Osteoblast (primary cell): ENCODE results near the gene MAP3K21. TPM values are rescaled to one million over a fixed set of nuclear protein-coding genes. Genes with fewer than 3 reads are reported as not detected.

Experiments used
- DNase-seq: peaks from one replicate; pipeline ENCODE4 v3.0.0; 2011; ENCODE audit warnings: low spot score, mixed read lengths; ENCODE audit not compliant: insufficient read length; ENCODE audit errors: missing footprints
- H2AFZ ChIP-seq: 2 replicates; pipeline ENCODE4 v1.6.0; 2011; ENCODE audit warnings: mild to moderate bottlenecking, low read length
- H3K27ac ChIP-seq: 2 replicates; pipeline ENCODE4 v1.5.1; 2011; ENCODE audit warnings: mild to moderate bottlenecking, low read depth, low read length, moderate library complexity
- H3K27me3 ChIP-seq: 2 replicates; pipeline ENCODE4 v1.6.0; 2012; ENCODE audit warnings: mild to moderate bottlenecking, control low read depth, inconsistent platforms, low read length, moderate library complexity; ENCODE audit not compliant: insufficient read depth
- H3K36me3 ChIP-seq: 2 replicates; pipeline ENCODE4 v1.5.1; 2011; ENCODE audit warnings: mild to moderate bottlenecking, low read length, control low read depth, moderate library complexity; ENCODE audit not compliant: insufficient read depth
- H3K4me1 ChIP-seq: 2 replicates; pipeline ENCODE4 v1.5.1; 2011; ENCODE audit warnings: mild to moderate bottlenecking, low read length, control low read depth, moderate library complexity; ENCODE audit not compliant: insufficient read depth
- H3K4me2 ChIP-seq: 2 replicates; pipeline ENCODE4 v1.6.0; 2011; ENCODE audit warnings: mild to moderate bottlenecking, low read length; ENCODE audit not compliant: insufficient read depth
- H3K4me3 ChIP-seq: fragments of 200-600 bp; sonication (generic); 3 replicates; pipeline ENCODE4 v1.5.1; 2012; ENCODE audit warnings: mild to moderate bottlenecking, low read length, inconsistent platforms; ENCODE audit not compliant: insufficient read depth
- H3K79me2 ChIP-seq: 2 replicates; pipeline ENCODE4 v1.6.0; 2012; ENCODE audit warnings: mild to moderate bottlenecking, low read length, control low read depth, inconsistent platforms; ENCODE audit not compliant: insufficient read depth
- H3K9me3 ChIP-seq: 2 replicates; pipeline ENCODE4 v1.5.1; 2011; ENCODE audit warnings: low read depth, low read length, control low read depth
- H4K20me1 ChIP-seq: 2 replicates; pipeline ENCODE4 v1.6.0; 2012; ENCODE audit warnings: mild to moderate bottlenecking, low read length, control low read depth; ENCODE audit not compliant: insufficient read depth
- CTCF ChIP-seq: IDR thresholded peaks from 2 replicates; pipeline ENCODE4 v1.5.1; 2011; ENCODE audit warnings: mild to moderate bottlenecking, low read depth, low read length, moderate library complexity; ENCODE audit errors: extremely low read depth
- total RNA-seq: library from RNA; depleted of rRNA; stranded (reverse); fragments of >200 nt; gene quantifications from 2 replicates; pipeline ENCODE4 v1.2.3, GENCODE V29; 2012

The MAP3K21 gene
- total RNA-seq, 1 donor, result under 0.01 TPM

- Histone ChIP-seq H3K4me2 (no peak overlapping the region), H3K27me3 (no peaks in the 10 kb centered on the region), H2AFZ (no peak overlapping the region), H3K9me3 (no peaks in the 10 kb centered on the region), H3K4me3 (no peak overlapping the region), H3K79me2 (no peaks in the 10 kb centered on the region), H3K4me1 (no peaks in the 10 kb centered on the region), H4K20me1 (no peaks in the 10 kb centered on the region), H3K36me3 (no peaks in the 10 kb centered on the region), H3K27ac (no peak overlapping the region)
- no peak for TF ChIP-seq CTCF
- no peak for DNase-seq
Measured at GRCh38 chr1:233359431-233359830, 31.9 kb downstream of the MAP3K21 start.

- Histone ChIP-seq H3K27me3 (no peaks in the 10 kb centered on the region), H3K27ac (no peak overlapping the region), H2AFZ (no peak overlapping the region), H3K36me3 (no peaks in the 10 kb centered on the region), H3K79me2 (no peaks in the 10 kb centered on the region), H3K4me2 (no peak overlapping the region), H3K4me3 (no peak overlapping the region), H3K4me1 (no peaks in the 10 kb centered on the region), H3K9me3 (no peaks in the 10 kb centered on the region), H4K20me1 (no peaks in the 10 kb centered on the region)
- no peak for TF ChIP-seq CTCF
- no peak for DNase-seq
Measured at GRCh38 chr1:233359905-233360304, 32.4 kb downstream of the MAP3K21 start.

- DNase-seq, result no peak
- H3K9me3 ChIP-seq, result no peaks in the 10 kb centered on the region
- no peak overlapping the region for H3K4me3 ChIP-seq
- H3K27me3 ChIP-seq, result no peaks in the 10 kb centered on the region
- TF ChIP-seq CTCF, result no peak
- H3K36me3 ChIP-seq, result no peaks in the 10 kb centered on the region
- no peak overlapping the region for H3K4me2 ChIP-seq
- H2AFZ ChIP-seq, result no peak overlapping the region
- H3K27ac ChIP-seq, result no peak overlapping the region
- H4K20me1 ChIP-seq, result no peaks in the 10 kb centered on the region
- no peaks in the 10 kb centered on the region for H3K79me2 ChIP-seq
- no peaks in the 10 kb centered on the region for H3K4me1 ChIP-seq
Measured at GRCh38 chr1:233360525-233361102, 33.1 kb downstream of the MAP3K21 start.

GRCh38 chr1:233361876-233362275 lies 34.4 kb downstream of the MAP3K21 start:
- Histone ChIP-seq H2AFZ (no peak overlapping the region), H3K4me1 (no peaks in the 10 kb centered on the region), H3K27ac (no peak overlapping the region), H3K36me3 (no peaks in the 10 kb centered on the region), H3K4me3 (no peak overlapping the region), H3K9me3 (no peaks in the 10 kb centered on the region), H3K79me2 (no peaks in the 10 kb centered on the region), H3K27me3 (no peaks in the 10 kb centered on the region), H4K20me1 (no peaks in the 10 kb centered on the region), H3K4me2 (no peak overlapping the region)
- no peak for DNase-seq
- TF ChIP-seq CTCF, result no peak
